Measurements from ENCODE around the gene MPPED2.

DNA sequence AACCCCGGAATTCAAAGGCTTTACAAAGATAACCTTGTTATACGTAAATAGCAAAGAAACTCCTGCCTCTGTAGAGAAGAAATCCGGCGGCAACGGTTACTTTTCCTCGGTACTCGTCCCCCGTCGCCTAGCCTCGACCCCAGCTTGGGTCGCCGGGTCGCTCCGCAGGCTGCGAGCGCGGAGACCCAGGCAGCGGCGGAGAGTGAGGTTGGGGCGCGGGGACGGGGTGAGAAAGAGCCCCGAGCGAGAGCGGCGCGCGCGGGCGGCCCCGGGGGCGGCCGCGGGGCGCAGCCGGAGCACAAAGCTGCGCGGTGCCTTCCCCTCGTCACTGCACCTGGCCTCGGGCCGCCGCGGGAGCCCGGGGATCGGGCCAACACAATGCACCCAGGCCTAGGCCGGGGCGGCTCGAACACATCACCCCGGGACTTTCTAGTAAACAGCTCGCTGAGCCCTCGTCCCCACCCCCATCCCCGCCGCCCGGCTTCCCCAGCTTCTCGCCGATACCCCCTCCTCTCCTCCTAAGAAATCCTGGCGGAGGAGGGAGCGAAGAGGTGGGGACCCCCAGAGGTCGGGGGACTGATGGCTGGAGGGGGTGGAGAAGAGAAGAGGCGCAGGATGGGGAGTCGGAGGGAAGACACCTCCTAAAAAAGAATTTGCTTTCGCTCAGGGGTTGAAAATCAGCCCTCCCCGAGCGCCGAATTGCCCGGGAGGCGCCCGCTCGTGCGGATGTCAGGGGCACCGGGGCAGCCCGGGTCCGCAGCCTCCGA lies 845 bp downstream of the MPPED2 start:
- TF ChIP-seq, protein P1, sequence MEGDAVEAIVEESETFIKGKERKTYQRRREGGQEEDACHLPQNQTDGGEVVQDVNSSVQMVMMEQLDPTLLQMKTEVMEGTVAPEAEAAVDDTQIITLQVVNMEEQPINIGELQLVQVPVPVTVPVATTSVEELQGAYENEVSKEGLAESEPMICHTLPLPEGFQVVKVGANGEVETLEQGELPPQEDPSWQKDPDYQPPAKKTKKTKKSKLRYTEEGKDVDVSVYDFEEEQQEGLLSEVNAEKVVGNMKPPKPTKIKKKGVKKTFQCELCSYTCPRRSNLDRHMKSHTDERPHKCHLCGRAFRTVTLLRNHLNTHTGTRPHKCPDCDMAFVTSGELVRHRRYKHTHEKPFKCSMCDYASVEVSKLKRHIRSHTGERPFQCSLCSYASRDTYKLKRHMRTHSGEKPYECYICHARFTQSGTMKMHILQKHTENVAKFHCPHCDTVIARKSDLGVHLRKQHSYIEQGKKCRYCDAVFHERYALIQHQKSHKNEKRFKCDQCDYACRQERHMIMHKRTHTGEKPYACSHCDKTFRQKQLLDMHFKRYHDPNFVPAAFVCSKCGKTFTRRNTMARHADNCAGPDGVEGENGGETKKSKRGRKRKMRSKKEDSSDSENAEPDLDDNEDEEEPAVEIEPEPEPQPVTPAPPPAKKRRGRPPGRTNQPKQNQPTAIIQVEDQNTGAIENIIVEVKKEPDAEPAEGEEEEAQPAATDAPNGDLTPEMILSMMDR (IDR thresholded peaks at IDR 0.05) = no peak
- TF ChIP-seq POLR2AphosphoS5 (IDR thresholded peaks at IDR 0.05) = no peak
- TF ChIP-seq EP300 (IDR thresholded peaks at IDR 0.05) = no peak
